ENCODE results near the gene LRRC74A. TPM values are rescaled to one million over a fixed set of nuclear protein-coding genes. Genes with fewer than 3 reads are reported as not detected.

The LRRC74A gene
- total and polyA plus RNA-seq, 2 experiments from 2014 or later: not detected

DNA sequence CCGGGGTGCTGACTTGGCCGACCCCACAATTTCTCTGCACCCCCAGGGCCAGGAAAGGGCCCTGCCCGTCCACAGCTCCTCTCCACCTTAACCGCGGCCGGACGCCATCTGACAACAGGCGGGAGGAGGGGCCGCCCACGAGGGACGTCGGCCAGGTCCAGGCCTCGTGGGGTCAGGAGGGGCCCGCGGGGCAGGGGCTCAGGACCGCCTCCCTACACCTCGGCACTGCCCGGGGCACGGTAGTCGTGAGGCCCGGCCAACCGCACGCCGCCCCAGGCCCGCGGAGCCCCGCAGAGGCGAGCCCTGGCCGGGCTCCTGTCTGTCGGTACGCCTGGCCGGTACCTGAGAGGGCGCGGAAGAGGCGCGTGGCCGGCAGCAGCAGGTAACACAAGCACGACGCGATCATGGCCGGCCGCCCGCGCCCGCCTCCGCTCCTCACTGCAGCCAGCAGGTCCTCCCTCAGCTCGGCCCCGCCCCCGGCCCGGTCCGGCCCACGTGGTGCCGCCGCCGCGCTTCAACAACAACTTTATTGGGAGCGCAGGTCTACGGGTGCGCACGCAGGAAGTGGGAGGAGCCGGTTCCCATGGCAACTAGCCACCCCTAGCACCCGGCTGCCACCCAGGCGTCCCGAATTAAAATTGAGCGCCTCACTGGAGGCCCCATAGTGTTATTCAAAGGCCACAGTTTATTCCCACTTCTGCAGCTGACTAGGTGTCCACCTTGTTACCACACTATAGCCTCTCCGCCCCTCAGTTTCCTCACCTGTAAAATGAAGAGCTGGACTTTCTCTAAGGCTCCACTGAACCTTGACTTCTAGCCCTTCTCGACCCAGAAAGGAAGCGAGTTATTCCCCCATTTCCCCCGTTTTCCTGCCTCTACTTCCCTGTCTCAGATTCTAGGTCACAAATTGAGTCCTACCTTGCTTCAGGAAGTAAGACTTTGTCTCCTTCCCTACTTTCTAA, 13.5 kb upstream of the LRRC74A start, which contains the start of gene ANGEL1:
TSS of gene ANGEL1 (minus strand) at position 461 of the 962 bp plus-strand sequence. CDS start at position 406, 55 bp downstream.
- peaks cover 16% of the 10 kb centered on the region for H3K4me1 Mint-ChIP-seq
- Histone ChIP-seq H3K4me1 (ENCODE audit: insufficient read depth) (peaks cover 10% of the 10 kb centered on the region), H3F3A (replicated peaks; ENCODE audit: low read depth) (no peaks in the 10 kb centered on the region), H3K4me3 (peak within 1 kb of the TSS; percentile 93), H3K27me3 (ENCODE audit: insufficient read depth) (no peaks in the 10 kb centered on the region), H3K4me2 (peak within 1 kb of the TSS; percentile 100), H3K9me2 (ENCODE audit: insufficient read depth) (no peaks in the 10 kb centered on the region), H4K20me1 (replicated peaks; ENCODE audit: insufficient read depth) (no peaks in the 10 kb centered on the region; the same call in 1 of the 2 replicates), H3K79me2 (replicated peaks; ENCODE audit: insufficient read depth) (peaks cover 20% of the 10 kb centered on the region), H2AFZ (peak within 1 kb of the TSS; percentile 99), H3K36me3 (ENCODE audit: insufficient read depth) (peaks cover 11% of the 10 kb centered on the region), H3K27ac (ENCODE audit: low read depth) (peak within 1 kb of the TSS; percentile 83)
- no peaks in the 10 kb centered on the region; the same call in 2 of the 3 replicates for H3K9me3 Mint-ChIP-seq
- peaks cover 13% of the 10 kb centered on the region for H3K36me3 Mint-ChIP-seq (ENCODE audit: low read depth)
- DNase-seq (ENCODE audit: low spot score): peak; percentile 98
- no peaks in the 10 kb centered on the region for H3K27me3 Mint-ChIP-seq (ENCODE audit: insufficient read depth, low read depth, poor library complexity)
- peak within 1 kb of the TSS; percentile 78 for H3K27ac Mint-ChIP-seq
- peak; percentile 95 for ATAC-seq
- peak within 1 kb of the TSS; percentile 90 for H3K4me3 Mint-ChIP-seq
- TF ChIP-seq, protein P1, sequence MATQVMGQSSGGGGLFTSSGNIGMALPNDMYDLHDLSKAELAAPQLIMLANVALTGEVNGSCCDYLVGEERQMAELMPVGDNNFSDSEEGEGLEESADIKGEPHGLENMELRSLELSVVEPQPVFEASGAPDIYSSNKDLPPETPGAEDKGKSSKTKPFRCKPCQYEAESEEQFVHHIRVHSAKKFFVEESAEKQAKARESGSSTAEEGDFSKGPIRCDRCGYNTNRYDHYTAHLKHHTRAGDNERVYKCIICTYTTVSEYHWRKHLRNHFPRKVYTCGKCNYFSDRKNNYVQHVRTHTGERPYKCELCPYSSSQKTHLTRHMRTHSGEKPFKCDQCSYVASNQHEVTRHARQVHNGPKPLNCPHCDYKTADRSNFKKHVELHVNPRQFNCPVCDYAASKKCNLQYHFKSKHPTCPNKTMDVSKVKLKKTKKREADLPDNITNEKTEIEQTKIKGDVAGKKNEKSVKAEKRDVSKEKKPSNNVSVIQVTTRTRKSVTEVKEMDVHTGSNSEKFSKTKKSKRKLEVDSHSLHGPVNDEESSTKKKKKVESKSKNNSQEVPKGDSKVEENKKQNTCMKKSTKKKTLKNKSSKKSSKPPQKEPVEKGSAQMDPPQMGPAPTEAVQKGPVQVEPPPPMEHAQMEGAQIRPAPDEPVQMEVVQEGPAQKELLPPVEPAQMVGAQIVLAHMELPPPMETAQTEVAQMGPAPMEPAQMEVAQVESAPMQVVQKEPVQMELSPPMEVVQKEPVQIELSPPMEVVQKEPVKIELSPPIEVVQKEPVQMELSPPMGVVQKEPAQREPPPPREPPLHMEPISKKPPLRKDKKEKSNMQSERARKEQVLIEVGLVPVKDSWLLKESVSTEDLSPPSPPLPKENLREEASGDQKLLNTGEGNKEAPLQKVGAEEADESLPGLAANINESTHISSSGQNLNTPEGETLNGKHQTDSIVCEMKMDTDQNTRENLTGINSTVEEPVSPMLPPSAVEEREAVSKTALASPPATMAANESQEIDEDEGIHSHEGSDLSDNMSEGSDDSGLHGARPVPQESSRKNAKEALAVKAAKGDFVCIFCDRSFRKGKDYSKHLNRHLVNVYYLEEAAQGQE (IDR thresholded peaks at IDR 0.05; ENCODE audit: unreplicated experiment): no peak
- TF ChIP-seq POLR2AphosphoS5 (IDR thresholded peaks at IDR 0.05; ENCODE audit: low read depth): peak; percentile 91
- TF ChIP-seq, protein P2, sequence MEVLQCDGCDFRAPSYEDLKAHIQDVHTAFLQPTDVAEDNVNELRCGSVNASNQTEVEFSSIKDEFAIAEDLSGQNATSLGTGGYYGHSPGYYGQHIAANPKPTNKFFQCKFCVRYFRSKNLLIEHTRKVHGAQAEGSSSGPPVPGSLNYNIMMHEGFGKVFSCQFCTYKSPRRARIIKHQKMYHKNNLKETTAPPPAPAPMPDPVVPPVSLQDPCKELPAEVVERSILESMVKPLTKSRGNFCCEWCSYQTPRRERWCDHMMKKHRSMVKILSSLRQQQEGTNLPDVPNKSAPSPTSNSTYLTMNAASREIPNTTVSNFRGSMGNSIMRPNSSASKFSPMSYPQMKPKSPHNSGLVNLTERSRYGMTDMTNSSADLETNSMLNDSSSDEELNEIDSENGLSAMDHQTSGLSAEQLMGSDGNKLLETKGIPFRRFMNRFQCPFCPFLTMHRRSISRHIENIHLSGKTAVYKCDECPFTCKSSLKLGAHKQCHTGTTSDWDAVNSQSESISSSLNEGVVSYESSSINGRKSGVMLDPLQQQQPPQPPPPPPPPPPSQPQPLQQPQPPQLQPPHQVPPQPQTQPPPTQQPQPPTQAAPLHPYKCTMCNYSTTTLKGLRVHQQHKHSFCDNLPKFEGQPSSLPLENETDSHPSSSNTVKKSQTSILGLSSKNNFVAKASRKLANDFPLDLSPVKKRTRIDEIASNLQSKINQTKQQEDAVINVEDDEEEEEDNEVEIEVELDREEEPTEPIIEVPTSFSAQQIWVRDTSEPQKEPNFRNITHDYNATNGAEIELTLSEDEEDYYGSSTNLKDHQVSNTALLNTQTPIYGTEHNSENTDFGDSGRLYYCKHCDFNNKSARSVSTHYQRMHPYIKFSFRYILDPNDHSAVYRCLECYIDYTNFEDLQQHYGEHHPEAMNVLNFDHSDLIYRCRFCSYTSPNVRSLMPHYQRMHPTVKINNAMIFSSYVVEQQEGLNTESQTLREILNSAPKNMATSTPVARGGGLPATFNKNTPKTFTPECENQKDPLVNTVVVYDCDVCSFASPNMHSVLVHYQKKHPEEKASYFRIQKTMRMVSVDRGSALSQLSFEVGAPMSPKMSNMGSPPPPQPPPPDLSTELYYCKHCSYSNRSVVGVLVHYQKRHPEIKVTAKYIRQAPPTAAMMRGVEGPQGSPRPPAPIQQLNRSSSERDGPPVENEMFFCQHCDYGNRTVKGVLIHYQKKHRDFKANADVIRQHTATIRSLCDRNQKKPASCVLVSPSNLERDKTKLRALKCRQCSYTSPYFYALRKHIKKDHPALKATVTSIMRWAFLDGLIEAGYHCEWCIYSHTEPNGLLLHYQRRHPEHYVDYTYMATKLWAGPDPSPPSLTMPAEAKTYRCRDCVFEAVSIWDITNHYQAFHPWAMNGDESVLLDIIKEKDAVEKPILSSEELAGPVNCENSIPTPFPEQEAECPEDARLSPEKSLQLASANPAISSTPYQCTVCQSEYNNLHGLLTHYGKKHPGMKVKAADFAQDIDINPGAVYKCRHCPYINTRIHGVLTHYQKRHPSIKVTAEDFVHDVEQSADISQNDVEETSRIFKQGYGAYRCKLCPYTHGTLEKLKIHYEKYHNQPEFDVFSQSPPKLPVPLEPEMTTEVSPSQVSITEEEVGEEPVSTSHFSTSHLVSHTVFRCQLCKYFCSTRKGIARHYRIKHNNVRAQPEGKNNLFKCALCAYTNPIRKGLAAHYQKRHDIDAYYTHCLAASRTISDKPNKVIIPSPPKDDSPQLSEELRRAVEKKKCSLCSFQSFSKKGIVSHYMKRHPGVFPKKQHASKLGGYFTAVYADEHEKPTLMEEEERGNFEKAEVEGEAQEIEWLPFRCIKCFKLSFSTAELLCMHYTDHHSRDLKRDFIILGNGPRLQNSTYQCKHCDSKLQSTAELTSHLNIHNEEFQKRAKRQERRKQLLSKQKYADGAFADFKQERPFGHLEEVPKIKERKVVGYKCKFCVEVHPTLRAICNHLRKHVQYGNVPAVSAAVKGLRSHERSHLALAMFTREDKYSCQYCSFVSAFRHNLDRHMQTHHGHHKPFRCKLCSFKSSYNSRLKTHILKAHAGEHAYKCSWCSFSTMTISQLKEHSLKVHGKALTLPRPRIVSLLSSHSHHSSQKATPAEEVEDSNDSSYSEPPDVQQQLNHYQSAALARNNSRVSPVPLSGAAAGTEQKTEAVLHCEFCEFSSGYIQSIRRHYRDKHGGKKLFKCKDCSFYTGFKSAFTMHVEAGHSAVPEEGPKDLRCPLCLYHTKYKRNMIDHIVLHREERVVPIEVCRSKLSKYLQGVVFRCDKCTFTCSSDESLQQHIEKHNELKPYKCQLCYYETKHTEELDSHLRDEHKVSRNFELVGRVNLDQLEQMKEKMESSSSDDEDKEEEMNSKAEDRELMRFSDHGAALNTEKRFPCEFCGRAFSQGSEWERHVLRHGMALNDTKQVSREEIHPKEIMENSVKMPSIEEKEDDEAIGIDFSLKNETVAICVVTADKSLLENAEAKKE (CRISPR knock-in tag; IDR thresholded peaks at IDR 0.05): no peak
- TF ChIP-seq, protein P3, sequence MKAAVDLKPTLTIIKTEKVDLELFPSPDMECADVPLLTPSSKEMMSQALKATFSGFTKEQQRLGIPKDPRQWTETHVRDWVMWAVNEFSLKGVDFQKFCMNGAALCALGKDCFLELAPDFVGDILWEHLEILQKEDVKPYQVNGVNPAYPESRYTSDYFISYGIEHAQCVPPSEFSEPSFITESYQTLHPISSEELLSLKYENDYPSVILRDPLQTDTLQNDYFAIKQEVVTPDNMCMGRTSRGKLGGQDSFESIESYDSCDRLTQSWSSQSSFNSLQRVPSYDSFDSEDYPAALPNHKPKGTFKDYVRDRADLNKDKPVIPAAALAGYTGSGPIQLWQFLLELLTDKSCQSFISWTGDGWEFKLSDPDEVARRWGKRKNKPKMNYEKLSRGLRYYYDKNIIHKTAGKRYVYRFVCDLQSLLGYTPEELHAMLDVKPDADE (IDR thresholded peaks at IDR 0.05): peak; percentile 74
- no peak for TF ChIP-seq ZNF331 (CRISPR knock-in tag; IDR thresholded peaks at IDR 0.05; ENCODE audit: low read depth)
- no peak for TF ChIP-seq JUNB (IDR thresholded peaks at IDR 0.05; ENCODE audit: unreplicated experiment)
- no peak for TF ChIP-seq EZH2 (IDR thresholded peaks at IDR 0.05; ENCODE audit: low read depth, unreplicated experiment)
- TF ChIP-seq CREB1 (CRISPR knock-in tag; IDR thresholded peaks at IDR 0.05; ENCODE audit: low read depth): peak; percentile 83
- TF ChIP-seq EZH2phosphoT487 (IDR thresholded peaks at IDR 0.05; ENCODE audit: unreplicated experiment): no peak
- TF ChIP-seq ZNF114 (CRISPR knock-in tag; IDR thresholded peaks at IDR 0.05): no peak
